Left ventricle myocardium inferior (tissue), 1 donor: ENCODE measurements around the gene STRIP2. TPM values are rescaled to one million over a fixed set of nuclear protein-coding genes. Genes with fewer than 3 reads are reported as not detected.

Experiments used
- DNase-seq: peaks from one replicate; pipeline ENCODE4 v3.0.0-alpha.2; 2020
- H3K27ac ChIP-seq: fragments of 200-600 bp; replicated peaks from 2 replicates; pipeline ENCODE4 v1.8.0; 2021
- H3K27me3 ChIP-seq: fragments of 200-600 bp; 2 replicates; pipeline ENCODE4 v1.8.0; 2021; ENCODE audit warnings: low read depth
- H3K36me3 ChIP-seq: fragments of 200-600 bp; 2 replicates; pipeline ENCODE4 v1.8.0; 2021
- H3K4me1 ChIP-seq: fragments of 200-600 bp; 2 replicates; pipeline ENCODE4 v1.8.0; 2021
- H3K4me3 ChIP-seq: fragments of 200-600 bp; 2 replicates; pipeline ENCODE4 v1.8.0; 2021; ENCODE audit warnings: mild to moderate bottlenecking, moderate library complexity
- H3K9me3 ChIP-seq: fragments of 200-600 bp; replicated peaks from 2 replicates; pipeline ENCODE4 v1.8.0; 2021
- CTCF ChIP-seq: fragments of 200-600 bp; IDR thresholded peaks from 2 replicates; pipeline ENCODE4 v1.8.0; 2021; ENCODE audit warnings: antibody characterized with exemption, mild to moderate bottlenecking, borderline replicate concordance
- intact Hi-C: fragments of 100-400 bp; cut with micrococcal nuclease; formaldehyde crosslinking; loops from one replicate; pipeline ENCODE4 v1.11.0; 2022
- total RNA-seq: library from RNA; stranded (reverse); fragmentation: NEBNext Ultra II Directional; extraction: Animal tissue kit (Norgen Biotek cat#: 25700); gene quantifications from one replicate; pipeline ENCODE4 v1.2.1, GENCODE V29; 2021
- donor health status: DM: no; HTN: yes; CAD: no; lungs with severe emphysema.

The STRIP2 gene
- total RNA-seq, 1 donor from 2014 or later, result 17.1 TPM

- Histone ChIP-seq H3K27ac (no peak overlapping the region), H3K36me3 (peaks cover 22% of the 10 kb centered on the region), H3K4me1 (no peaks in the 10 kb centered on the region), H3K27me3 (no peaks in the 10 kb centered on the region), H3K9me3 (no peaks in the 10 kb centered on the region), H3K4me3 (no peak overlapping the region)
- DNase-seq, result no peak
- intact Hi-C loops, result no loop called here
- TF ChIP-seq CTCF, result no peak
Observed at GRCh38 chr7:129412501-129412900, 21.7 kb upstream of the STRIP2 start.

GRCh38 chr7:129417073-129417472, 17.2 kb upstream of the STRIP2 start:
- H3K9me3 ChIP-seq, result no peaks in the 10 kb centered on the region
- DNase-seq, result no peak
- TF ChIP-seq CTCF, result no peak
- H3K4me3 ChIP-seq, result no peak overlapping the region
- intact Hi-C loops, result no loop called here
- H3K27me3 ChIP-seq, result no peaks in the 10 kb centered on the region
- H3K27ac ChIP-seq, result no peak overlapping the region
- peaks cover 17% of the 10 kb centered on the region for H3K36me3 ChIP-seq
- H3K4me1 ChIP-seq, result peaks cover 7% of the 10 kb centered on the region

- H3K27me3 ChIP-seq, result no peaks in the 10 kb centered on the region
- peaks cover 23% of the 10 kb centered on the region for H3K4me1 ChIP-seq
- H3K27ac ChIP-seq, result peak overlapping the region; percentile 14
- DNase-seq, result no peak
- H3K9me3 ChIP-seq, result no peaks in the 10 kb centered on the region
- intact Hi-C loops, result no loop called here
- TF ChIP-seq CTCF, result no peak
- peaks cover 18% of the 10 kb centered on the region for H3K36me3 ChIP-seq
- no peak overlapping the region for H3K4me3 ChIP-seq
Observed at GRCh38 chr7:129421717-129422250, 12.4 kb upstream of the STRIP2 start.

GRCh38 chr7:129422727-129423126, 11.5 kb upstream of the STRIP2 start:
- Histone ChIP-seq H3K36me3 (peaks cover 24% of the 10 kb centered on the region), H3K27me3 (no peaks in the 10 kb centered on the region), H3K9me3 (no peaks in the 10 kb centered on the region), H3K4me3 (no peak overlapping the region), H3K27ac (no peak overlapping the region), H3K4me1 (peaks cover 23% of the 10 kb centered on the region)
- intact Hi-C loops, result no loop called here
- DNase-seq, result no peak
- TF ChIP-seq CTCF, result no peak

- no peak overlapping the region for H3K4me3 ChIP-seq
- H3K9me3 ChIP-seq, result no peaks in the 10 kb centered on the region
- TF ChIP-seq CTCF, result no peak
- no peaks in the 10 kb centered on the region for H3K27me3 ChIP-seq
- peaks cover 23% of the 10 kb centered on the region for H3K4me1 ChIP-seq
- no peak overlapping the region for H3K27ac ChIP-seq
- peaks cover 24% of the 10 kb centered on the region for H3K36me3 ChIP-seq
- no peak for DNase-seq
- intact Hi-C loops, result no loop called here
Observed at GRCh38 chr7:129423700-129424410, 10.4 kb upstream of the STRIP2 start.
